ENCODE data around the gene PDK3. TPM values are rescaled to one million over a fixed set of nuclear protein-coding genes. Genes with fewer than 3 reads are reported as not detected.

PDK3 gene
- total RNA-seq = 7.9 and 9.5 TPM in 2 replicates

DNA sequence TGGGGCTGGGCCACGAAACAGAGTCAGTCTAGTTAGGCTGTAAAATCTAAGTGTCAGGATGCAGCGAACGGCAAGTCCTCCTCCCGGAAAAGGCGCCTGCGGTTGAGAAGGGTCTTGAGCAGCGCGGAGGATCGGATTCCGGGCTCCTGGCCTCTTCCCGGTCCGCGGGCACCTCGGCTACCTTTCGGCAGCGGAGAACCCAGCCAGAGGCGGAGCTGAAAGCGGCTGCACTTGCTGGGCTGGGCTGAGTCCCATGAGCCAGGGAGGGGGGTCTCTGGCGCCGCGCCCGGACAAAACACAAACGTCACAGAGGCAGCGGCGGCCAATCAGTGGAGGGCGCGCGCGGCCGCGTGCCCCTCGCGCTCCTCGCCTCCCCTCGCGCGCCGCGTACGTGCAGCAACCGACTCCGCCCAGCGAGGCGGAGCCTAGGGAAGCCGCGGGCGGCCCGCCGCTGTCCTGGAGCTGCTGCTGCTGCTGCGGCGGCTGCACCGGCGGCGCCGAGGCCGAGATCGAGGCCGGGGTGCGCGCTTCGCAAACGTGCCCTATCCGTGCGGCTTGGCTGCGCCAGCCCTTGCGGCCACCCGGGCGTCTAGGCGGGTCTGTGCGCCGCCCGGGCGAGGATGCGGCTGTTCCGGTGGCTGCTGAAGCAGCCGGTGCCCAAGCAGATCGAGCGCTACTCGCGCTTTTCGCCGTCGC lies at the start of gene PDK3:
PDK3 (plus strand) TSS at position 451 of the 696 bp plus-strand sequence; CDS start at position 621, 170 bp downstream.

Other genes with a start within 250 kb of the PDK3 start
- gene SUPT20HL2, start 151.2 kb upstream of the PDK3 start, total RNA-seq = not detected in 2 replicates
- gene SUPT20HL1, start 104.6 kb upstream of the PDK3 start, total RNA-seq = 0.15 and 0.17 TPM in 2 replicates
- 0.15 and 0.17 TPM in 2 replicates for gene PCYT1B, start 182.1 kb downstream of the PDK3 start, total RNA-seq
- gene POLA1, start 228.6 kb downstream of the PDK3 start, total RNA-seq = 8.1 and 23.1 TPM in 2 replicates

Data from smooth muscle cell of trachea (primary cell).